ENCODE measurements around the gene EDEM1.
A peak's percentile ranks its signal among the peaks of the same experiment; 100 is the strongest.
"Not testable (repeated sequence)": the region's sequence is repeated elsewhere in the genome, so short reads cannot be mapped to it uniquely, and the experiment has no call there.

Gene EDEM1

GRCh38 chr3:5172018-5172417, 15.5 kb upstream of the EDEM1 start:
- no peak for DNase-seq (ENCODE audit: low read depth in 2 of 2)

GRCh38 chr3:5179036-5179435, 8.5 kb upstream of the EDEM1 start:
- DNase-seq (ENCODE audit: low read depth in 2 of 2): not testable (repeated sequence)

DNA sequence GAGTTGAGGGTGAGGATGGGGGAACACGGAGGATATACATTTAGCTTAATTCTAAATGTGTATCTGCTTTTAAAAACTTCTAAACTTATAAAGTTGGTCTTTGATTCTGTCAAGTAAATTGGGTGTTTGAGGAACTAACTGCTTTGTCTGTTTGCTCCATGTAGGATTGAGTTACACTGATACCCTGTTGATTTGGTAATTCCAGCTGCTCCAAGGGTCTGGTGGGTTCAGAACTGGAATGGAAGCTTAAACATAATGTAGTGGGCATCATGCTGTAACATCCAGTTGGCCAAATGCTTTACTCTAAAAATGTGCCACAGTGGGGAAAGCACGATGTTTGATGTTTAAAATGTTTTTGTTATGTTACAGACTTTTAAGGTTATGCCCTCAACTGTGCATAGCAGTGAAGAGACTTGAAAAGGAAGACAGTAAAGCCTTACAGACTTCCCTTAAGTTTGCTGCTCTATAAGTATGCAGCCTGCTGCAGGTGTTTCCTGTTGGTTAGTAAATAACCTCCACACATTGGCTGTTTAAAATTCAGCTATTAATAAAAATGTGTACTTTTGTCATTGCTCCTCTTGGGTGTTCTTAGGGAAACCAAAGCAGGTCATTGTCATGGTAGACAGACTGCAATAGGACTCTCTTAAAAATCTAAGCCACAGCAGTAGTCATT, 5.9 kb upstream of the EDEM1 start:
- no peak for DNase-seq (ENCODE audit: low read depth in 2 of 2)

DNA sequence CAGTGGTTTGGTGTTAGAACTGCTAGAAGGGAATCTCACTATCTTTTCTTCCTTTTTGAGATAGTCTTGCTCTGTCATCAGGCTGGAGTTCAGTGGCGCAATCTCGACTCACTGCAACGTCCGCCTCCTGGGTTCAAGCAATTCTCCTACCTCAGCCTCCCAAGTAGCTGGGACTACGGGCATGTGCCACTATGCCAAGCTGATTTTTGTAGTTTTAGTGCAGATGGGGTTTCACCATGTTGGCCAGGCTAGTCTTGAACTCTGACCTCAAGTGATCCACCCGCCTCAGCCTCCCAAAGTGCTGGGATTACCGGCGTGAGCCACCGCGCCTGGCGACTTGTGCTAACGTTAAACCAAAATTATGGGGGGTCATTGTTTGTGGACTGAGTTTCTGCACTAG, 3.8 kb upstream of the EDEM1 start:
- DNase-seq (ENCODE audit: low read depth in 2 of 2): not testable (repeated sequence)

DNA sequence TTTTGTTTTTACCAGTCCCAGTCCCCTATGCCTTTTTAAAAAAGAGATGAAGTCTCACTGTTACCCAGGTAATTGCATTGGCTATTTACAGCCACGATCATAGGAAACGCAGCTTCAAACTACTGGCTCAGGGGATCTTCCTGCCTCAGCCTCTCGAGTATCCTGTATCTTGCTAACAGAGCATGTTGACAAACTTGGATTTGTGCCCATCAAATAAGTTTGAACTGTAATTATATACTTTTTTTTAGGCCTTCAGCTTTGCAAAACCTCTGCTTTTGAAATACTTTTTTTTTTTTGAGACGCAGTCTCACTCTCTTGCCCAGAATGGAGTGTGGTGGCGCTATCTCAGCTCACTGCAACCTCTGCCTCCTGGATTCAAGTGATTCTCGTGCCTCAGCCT, 3.0 kb upstream of the EDEM1 start:
- DNase-seq (ENCODE audit: low read depth in 2 of 2): no peak

DNA sequence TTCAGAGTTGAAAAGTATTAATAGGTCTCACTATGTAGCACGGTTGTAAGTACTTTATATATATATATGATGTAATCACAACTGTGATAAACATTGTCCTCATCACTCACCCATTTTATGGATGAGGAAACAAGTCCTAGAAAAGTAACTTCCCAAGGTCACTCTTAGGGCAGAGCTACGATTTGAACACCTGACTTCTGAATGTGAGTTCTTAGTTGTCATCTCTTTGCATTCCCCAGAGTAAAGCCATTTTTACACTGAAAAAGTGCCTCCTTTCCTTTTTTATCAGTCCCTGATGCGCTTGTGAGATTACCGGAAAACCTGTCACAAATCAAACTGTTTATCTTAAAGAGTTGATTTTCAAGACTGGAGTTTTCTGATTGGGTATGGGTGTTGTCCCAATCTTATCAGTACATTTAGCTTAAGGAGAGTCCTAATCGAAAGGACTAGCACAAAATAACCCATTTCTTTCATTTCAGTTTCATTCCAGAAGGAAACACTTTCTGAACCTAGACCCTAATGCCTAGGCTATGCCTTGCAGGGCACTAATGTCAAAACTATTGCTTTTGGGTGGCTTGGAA, 2.3 kb upstream of the EDEM1 start:
- no peak for DNase-seq (ENCODE audit: low read depth in 2 of 2)

DNA sequence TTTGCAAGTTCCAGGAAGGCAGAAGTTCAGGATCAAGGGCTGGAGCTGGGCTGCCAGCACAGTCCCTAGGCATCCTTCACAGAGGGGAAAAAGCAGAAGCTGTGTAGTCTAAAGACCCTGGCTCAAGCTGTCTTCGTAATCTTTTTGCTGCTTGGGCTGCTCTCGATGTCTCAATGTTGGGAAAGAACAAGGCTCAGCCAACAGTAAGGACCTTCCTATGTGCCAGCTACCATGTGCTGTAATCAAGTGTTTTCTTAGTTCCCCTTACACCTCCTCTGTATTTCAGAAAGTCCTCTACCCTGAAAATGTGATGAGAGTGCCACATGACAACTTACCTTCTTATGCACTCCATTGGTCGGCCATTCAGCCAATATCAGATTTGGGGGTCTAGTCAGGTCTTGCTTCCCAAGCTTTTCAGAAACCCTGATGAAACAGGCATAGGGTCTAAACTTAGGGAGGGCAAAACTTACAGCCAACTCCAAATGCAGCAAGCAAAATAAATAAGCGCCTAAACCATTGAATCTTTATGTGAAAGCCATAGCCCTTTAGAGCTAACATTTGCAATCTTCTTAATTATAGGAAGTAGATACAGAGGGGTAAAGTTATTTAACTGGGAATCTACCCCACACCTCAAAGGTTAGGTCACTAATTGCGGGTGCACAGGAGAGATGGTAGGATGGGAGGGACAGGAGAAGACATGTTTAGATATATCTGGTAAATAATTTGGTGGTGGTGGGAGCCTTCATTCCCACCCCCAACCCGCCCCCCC, 1.2 kb upstream of the EDEM1 start:
- no peak for DNase-seq (ENCODE audit: low read depth in 2 of 2)

GRCh38 chr3:5186858-5187155, 700 bp upstream of the EDEM1 start:
- no peak for DNase-seq (ENCODE audit: low read depth in 2 of 2)

DNA sequence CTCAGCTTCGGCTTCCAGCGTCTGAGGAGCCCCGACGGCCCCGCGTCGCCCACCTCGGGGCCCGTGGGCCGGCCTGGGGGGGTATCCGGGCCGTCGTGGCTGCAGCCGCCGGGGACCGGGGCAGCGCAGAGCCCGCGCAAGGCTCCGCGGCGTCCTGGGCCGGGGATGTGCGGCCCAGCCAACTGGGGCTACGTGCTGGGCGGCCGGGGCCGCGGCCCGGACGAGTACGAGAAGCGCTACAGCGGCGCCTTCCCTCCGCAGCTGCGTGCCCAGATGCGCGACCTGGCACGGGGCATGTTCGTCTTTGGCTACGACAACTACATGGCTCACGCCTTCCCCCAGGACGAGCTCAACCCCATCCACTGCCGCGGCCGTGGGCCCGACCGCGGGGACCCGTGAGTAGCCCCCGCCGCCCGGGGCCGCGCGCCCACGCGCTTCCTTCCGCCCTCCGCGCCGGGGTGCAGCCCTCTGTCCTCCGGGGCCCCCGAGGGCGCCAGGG, 462 bp downstream of the EDEM1 start:
- DNase-seq (ENCODE audit: low read depth in 2 of 2): no peak

GRCh38 chr3:5188419-5189221, 1.1 kb downstream of the EDEM1 start:
- peak in 1 of 2 donors; percentile 47 for DNase-seq (ENCODE audit: low read depth in 2 of 2)

DNA sequence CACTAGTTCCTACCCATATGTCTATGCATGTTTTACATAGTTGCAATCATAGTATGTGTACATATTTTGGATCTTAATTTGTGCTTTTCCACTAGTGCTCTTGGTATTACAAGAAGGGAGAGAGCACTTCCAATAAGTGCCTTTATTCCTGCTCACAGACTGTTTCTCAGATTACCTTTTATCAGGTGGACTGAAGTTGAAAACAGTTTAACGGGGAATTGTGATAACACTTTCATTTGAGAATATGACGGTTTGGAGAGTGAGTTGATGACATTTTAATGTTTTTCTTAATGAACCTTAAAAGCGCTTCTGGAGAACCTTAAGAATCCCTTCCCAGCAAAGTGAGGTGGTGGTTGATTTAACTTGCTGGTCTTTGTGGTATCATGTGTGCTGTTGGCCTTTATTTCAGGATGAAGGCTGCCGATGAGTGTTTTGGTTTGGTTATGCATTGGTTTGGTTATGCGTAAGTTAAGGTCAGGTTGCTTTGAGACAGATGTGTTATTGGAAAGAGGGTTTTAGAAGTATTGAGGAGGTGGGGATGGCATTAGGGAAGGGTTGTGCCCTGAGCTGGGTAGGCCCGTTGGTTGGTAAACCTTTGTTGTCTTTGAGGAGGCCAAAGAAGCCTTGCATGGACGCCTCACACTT, 2.8 kb downstream of the EDEM1 start:
- DNase-seq (ENCODE audit: low read depth in 2 of 2): no peak

DNA sequence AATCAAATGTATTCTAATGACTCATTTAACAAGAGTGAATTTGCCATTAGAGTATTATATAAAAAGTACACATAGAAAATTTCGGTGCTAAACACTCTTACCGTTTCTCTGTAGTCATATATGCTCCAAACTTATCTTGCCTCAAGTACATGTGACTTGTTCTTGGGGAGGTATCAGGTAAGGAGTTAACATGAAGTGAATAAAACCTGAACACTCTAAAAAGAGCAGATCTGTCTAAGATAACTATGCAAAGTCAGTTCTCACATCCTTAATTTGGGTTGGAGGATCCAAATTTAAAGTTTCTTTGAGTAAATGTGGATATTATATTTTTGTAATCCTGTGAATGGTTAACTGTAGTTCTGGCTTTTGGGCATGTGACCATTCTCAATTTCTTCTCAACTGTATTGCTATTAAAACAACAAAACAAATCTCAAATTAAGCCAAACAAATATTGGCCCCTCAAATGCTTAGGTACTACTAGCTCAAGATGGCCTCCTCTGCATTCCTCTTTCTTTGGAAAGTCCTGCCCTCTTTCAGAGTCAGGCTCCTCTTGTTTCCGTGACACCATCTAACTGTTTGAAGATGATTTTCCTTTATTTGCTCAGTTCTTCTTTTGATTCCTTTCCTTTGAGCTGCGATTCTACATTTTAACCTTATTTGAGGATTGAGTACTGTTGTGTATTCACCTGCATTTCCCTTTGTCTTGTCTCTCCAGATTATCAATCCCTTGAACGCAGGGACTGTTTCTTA, 4.2 kb downstream of the EDEM1 start:
- DNase-seq (ENCODE audit: low read depth in 2 of 2): no peak

- no peak for DNase-seq (ENCODE audit: low read depth in 2 of 2)
Observed at GRCh38 chr3:5192571-5193365, 5.3 kb downstream of the EDEM1 start.

DNA sequence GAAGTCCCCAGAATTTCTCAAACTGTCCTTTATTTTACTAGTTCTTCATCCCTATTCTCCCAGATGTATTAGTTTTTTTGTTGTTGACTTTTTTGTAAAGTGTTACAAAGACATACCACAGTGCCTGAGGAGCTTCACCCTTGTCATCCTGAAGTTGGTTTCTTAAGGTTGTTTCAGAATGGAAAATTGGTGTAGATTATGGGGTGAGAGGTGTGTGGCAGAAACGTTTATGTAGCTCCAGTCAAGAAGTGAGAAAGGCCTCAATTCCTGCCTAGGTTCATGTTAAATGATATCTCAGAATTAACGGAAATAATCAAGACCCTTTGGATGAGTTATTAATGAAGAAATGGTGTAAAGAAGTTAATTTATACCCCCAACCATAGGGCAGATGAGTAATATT, 6.8 kb downstream of the EDEM1 start:
- no peak for DNase-seq (ENCODE audit: low read depth in 2 of 2)

- peak in 1 of 2 donors; percentile 44 for DNase-seq (ENCODE audit: low read depth in 2 of 2)
Observed at GRCh38 chr3:5194801-5195509, 7.4 kb downstream of the EDEM1 start.

DNA sequence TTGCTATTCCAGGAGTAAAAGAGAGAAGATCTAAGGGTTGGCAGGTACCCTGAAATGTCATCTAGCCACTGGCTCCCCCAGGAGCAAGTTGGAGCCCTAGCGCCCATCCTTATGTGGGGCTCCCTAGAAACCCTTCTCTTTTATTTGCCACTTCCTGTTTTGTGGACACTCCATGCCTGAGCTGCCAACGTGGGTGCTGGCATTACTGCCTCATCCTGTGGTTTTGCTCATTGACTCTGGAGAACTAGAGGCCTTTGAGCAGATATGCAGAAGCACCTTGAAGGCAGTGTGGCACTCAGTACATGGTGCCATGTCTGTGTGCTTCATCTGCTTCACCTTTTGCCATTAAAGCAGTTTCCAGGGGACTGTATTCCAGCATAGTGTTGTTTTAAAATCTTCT, 8.1 kb downstream of the EDEM1 start:
- DNase-seq (ENCODE audit: low read depth in 2 of 2): no peak

DNA sequence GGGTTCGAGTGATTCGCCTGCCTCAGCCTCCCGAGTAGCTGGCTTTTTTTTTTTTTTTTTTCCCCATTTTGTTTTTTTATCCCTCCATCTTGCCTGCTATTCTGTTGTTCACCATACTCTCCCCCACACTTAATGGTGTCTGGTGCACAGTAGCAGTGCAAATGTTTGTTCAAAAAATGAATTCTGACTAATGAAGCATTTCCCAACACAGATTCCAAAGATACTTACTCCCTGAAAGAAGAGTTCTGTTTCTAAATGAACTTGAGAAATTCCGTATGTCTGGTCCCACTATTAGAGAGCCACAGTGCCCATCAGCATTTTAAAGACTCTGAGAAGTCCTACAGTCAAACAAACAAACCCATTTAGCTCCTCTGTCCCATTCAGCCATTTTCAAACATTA, 9.5 kb downstream of the EDEM1 start:
- DNase-seq (ENCODE audit: low read depth in 2 of 2): no peak

- no peak for DNase-seq (ENCODE audit: low read depth in 2 of 2)
Observed at GRCh38 chr3:5197470-5198312, 10.2 kb downstream of the EDEM1 start.

GRCh38 chr3:5198313-5198677, 10.8 kb downstream of the EDEM1 start:
- no peak for DNase-seq (ENCODE audit: low read depth in 2 of 2)

All from activated CD8-positive, alpha-beta memory T cell treated with anti-CD3 and anti-CD28 coated beads for 4 hours (primary cell).